RWPE2 (cell line): Measurements from ENCODE around the gene ACCS.

Experiments
- ATAC-seq: fragments of 200-7000 bp; cut with Tn5 transposase; 3 replicates; pipeline ENCODE4 v1.9.1; 2021; ENCODE audit warnings: low read depth
- DNase-seq: peaks from one replicate; pipeline ENCODE4 v3.0.0-alpha.2; 2020; ENCODE audit warnings: low spot score
- H3K27ac ChIP-seq: fragments of 450-650 bp; 2 replicates; pipeline ENCODE4 v1.5.1; 2017; ENCODE audit warnings: mild to moderate bottlenecking; ENCODE audit not compliant: poor library complexity, severe bottlenecking
- H3K27me3 ChIP-seq: fragments of 250-450 bp; sonication (Bioruptor Pico); 2 replicates; pipeline ENCODE4 v1.5.1; 2021; ENCODE audit warnings: mild to moderate bottlenecking, moderate library complexity; ENCODE audit not compliant: insufficient read depth, poor library complexity, severe bottlenecking
- H3K36me3 ChIP-seq: fragments of 250-450 bp; sonication (Bioruptor Pico); 2 replicates; pipeline ENCODE4 v1.5.1; 2020; ENCODE audit warnings: low read depth, mild to moderate bottlenecking, moderate library complexity
- H3K4me1 ChIP-seq: fragments of 250-450 bp; sonication (Bioruptor Pico); 2 replicates; pipeline ENCODE4 v1.5.1; 2021; ENCODE audit warnings: mild to moderate bottlenecking, moderate library complexity; ENCODE audit not compliant: insufficient read depth, poor library complexity, severe bottlenecking
- H3K4me3 ChIP-seq: fragments of 250-450 bp; sonication (Bioruptor Pico); 2 replicates; pipeline ENCODE4 v1.5.1; 2021; ENCODE audit warnings: mild to moderate bottlenecking, moderate library complexity; ENCODE audit not compliant: severe bottlenecking
- H3K9me3 ChIP-seq: fragments of 250-450 bp; sonication (Bioruptor Pico); 2 replicates; pipeline ENCODE4 v1.5.1; 2021; ENCODE audit warnings: mild to moderate bottlenecking, moderate library complexity; ENCODE audit not compliant: severe bottlenecking
- CTCF ChIP-seq: fragments of 450-650 bp; IDR thresholded peaks from one replicate; pipeline ENCODE4 v1.5.1; 2017; ENCODE audit warnings: mild to moderate bottlenecking, moderate library complexity; ENCODE audit not compliant: poor library complexity, severe bottlenecking

ACCS gene

DNA sequence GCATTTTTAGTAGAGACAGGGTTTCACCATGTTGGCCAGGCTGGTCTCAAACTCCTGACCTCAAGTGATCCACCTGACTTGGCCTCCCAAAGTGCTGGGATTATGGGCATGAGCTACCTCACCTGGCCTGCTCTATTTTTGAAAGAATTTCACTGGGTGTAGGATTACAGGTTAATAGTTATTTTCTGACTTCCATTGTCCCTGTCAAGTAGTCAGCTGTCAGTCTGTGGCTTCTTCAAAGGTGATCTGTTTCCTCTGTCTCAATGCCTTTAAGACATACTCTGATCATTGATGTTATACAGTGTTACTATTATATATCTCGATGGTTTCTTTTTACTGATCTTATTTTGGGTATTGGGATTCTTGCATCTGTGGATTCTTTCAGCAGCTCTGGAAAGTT is 19.3 kb downstream of the ACCS start:
- Histone ChIP-seq H3K27me3 (no peaks in the 10 kb centered on the region), H3K9me3 (no peaks in the 10 kb centered on the region), H3K27ac (no peak overlapping the region), H3K36me3 (no peaks in the 10 kb centered on the region), H3K4me1 (no peaks in the 10 kb centered on the region), H3K4me3 (no peak overlapping the region)
- ATAC-seq: no peak
- DNase-seq: no peak
- no peak for TF ChIP-seq CTCF

DNA sequence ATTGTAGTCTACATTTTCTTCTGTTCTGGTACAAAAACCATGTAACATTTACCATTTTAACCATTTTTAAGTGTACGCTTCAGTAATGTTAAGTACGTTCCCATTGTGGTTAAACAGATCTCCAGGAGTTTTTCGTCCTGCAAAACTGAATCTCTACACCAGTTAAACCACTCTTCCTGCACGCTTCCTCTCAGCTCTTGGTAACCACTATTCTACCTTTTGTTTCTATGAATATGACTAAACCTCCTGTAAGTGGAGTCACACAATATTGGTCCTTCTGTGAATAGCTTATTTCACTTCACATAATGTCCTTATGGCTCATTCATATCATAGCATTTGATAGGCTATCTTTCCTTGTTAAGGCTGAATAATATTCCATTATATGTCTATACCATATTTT is 22.3 kb downstream of the ACCS start:
- H3K4me1 ChIP-seq: no peaks in the 10 kb centered on the region
- ATAC-seq (no peak), DNase-seq (no peak)
- H3K27ac ChIP-seq: no peak overlapping the region
- no peaks in the 10 kb centered on the region for H3K9me3 ChIP-seq
- H3K27me3 ChIP-seq: no peaks in the 10 kb centered on the region
- no peaks in the 10 kb centered on the region for H3K36me3 ChIP-seq
- no peak for TF ChIP-seq CTCF
- no peak overlapping the region for H3K4me3 ChIP-seq

DNA sequence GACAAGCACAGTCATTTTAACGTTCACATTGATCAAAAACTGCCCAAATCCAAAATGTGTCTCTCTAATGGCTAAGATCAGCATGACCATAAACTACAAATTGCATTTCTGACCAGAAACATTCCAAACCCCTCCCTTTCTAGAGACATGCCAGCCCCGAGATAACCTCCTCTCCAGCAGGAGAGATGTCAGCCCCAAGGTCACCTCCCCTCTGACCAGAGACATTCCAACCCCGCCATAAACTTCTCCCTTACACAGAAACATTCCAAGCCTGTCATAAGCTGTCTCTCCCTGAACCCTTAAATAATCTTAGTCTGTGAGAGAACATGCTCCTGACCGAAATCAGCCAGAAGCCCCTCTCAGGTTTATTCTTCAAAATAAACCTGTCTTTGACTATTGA is 22.8 kb downstream of the ACCS start:
- Histone ChIP-seq H3K27ac (no peak overlapping the region), H3K9me3 (no peaks in the 10 kb centered on the region), H3K27me3 (no peaks in the 10 kb centered on the region), H3K36me3 (no peaks in the 10 kb centered on the region), H3K4me1 (no peaks in the 10 kb centered on the region), H3K4me3 (no peak overlapping the region)
- no peak for DNase-seq
- no peak for ATAC-seq
- no peak for TF ChIP-seq CTCF

DNA sequence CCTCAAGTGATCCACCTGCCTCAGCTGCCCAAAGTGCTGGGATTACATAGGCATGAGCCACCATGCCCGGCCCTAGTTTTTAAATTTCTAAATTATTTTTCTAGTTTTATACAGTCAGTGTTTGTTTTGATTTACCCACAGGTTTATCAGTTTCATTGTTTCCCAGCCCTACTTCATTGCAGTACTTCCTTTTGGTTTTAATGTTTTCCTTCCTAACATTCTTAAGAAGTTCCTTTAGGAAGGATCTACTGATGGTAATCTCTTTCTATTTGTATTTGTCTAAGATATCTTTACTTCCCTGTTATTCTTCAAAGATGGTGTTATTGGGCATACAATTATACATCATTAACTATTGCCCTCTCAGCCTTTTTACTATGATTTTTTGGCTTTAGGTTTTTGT is 24.5 kb downstream of the ACCS start:
- Histone ChIP-seq H3K4me3 (no peak overlapping the region), H3K36me3 (no peaks in the 10 kb centered on the region), H3K27ac (no peak overlapping the region), H3K4me1 (no peaks in the 10 kb centered on the region), H3K9me3 (no peaks in the 10 kb centered on the region), H3K27me3 (no peaks in the 10 kb centered on the region)
- TF ChIP-seq CTCF: no peak
- ATAC-seq (no peak), DNase-seq (no peak)

- Histone ChIP-seq H3K4me3 (no peak overlapping the region), H3K27me3 (no peaks in the 10 kb centered on the region), H3K4me1 (peaks cover 16% of the 10 kb centered on the region), H3K27ac (no peak overlapping the region), H3K36me3 (peaks cover 1% of the 10 kb centered on the region), H3K9me3 (no peaks in the 10 kb centered on the region)
- peak; percentile 82 for TF ChIP-seq CTCF
- DNase-seq: peak; percentile 73
- peak; percentile 40; the same call in 1 of the 3 replicates for ATAC-seq
These were observed 28.3 kb downstream of the ACCS start for GRCh38 chr11:44094260-44094868.
